OCI-LY1 (cell line): ENCODE measurements around the gene ERCC2.

Source experiments
- H2AFZ ChIP-seq: fragments of 200-600 bp; sonication (generic), shearing (Covaris generic); 2 replicates; pipeline ENCODE4 v1.6.0; 2014; ENCODE audit warnings: antibody characterized with exemption, mild to moderate bottlenecking, low read length
- H3F3A ChIP-seq: fragments of 200-600 bp; sonication (generic), shearing (Covaris generic); 2 replicates; pipeline ENCODE4 v1.6.0; 2014; ENCODE audit warnings: mild to moderate bottlenecking, antibody characterized with exemption, low read length, moderate library complexity; ENCODE audit not compliant: insufficient read depth
- H3K27ac ChIP-seq: fragments of 200-600 bp; sonication (generic); 2 replicates; pipeline ENCODE4 v1.5.1; 2014; ENCODE audit warnings: low read length, mixed run types, mild to moderate bottlenecking, low read depth; ENCODE audit not compliant: poor library complexity, severe bottlenecking
- H3K27me3 ChIP-seq: fragments of 200-600 bp; sonication (generic); 2 replicates; pipeline ENCODE4 v1.6.0; 2014; ENCODE audit warnings: antibody characterized with exemption, mild to moderate bottlenecking, low read length, moderate library complexity; ENCODE audit not compliant: insufficient read depth
- H3K36me3 ChIP-seq: fragments of 200-600 bp; sonication (generic); 2 replicates; pipeline ENCODE4 v1.6.1; 2014; ENCODE audit warnings: mild to moderate bottlenecking, antibody characterized with exemption, low read length, moderate library complexity, mixed read lengths; ENCODE audit not compliant: insufficient read depth
- H3K4me1 ChIP-seq: fragments of 200-600 bp; sonication (generic); 2 replicates; pipeline ENCODE4 v1.5.1; 2014; ENCODE audit warnings: mild to moderate bottlenecking, low read length, moderate library complexity; ENCODE audit not compliant: insufficient read depth, severe bottlenecking
- H3K4me2 ChIP-seq: fragments of 200-600 bp; sonication (generic), shearing (Covaris generic); 2 replicates; pipeline ENCODE4 v1.6.1; 2014; ENCODE audit warnings: low read length
- H3K4me3 ChIP-seq: fragments of 200-600 bp; sonication (generic); 2 replicates; pipeline ENCODE4 v1.5.1; 2014; ENCODE audit warnings: low read length, low read depth, mild to moderate bottlenecking, mixed read lengths; ENCODE audit not compliant: poor library complexity, severe bottlenecking
- H3K79me2 ChIP-seq: fragments of 200-600 bp; shearing (Covaris generic); 2 replicates; pipeline ENCODE4 v1.6.1; 2016; ENCODE audit warnings: mixed run types, low read length, mixed read lengths; ENCODE audit not compliant: insufficient read depth
- H3K9ac ChIP-seq: fragments of 200-600 bp; sonication (generic), shearing (Covaris generic); 2 replicates; pipeline ENCODE4 v1.6.1; 2014; ENCODE audit warnings: mild to moderate bottlenecking, low read length, mixed read lengths
- H3K9me2 ChIP-seq: fragments of 200-600 bp; sonication (generic), shearing (Covaris generic); 2 replicates; pipeline ENCODE4 v1.6.1; 2014; ENCODE audit warnings: low read depth, mild to moderate bottlenecking, low read length, mixed read lengths
- H3K9me3 ChIP-seq: fragments of 200-600 bp; shearing (Covaris generic); 2 replicates; pipeline ENCODE4 v1.6.1; 2014; ENCODE audit warnings: low read length, mixed read lengths
- H4K20me1 ChIP-seq: fragments of 200-600 bp; sonication (generic), shearing (Covaris generic); 2 replicates; pipeline ENCODE4 v1.6.0; 2016; ENCODE audit warnings: mild to moderate bottlenecking, low read length; ENCODE audit not compliant: insufficient read depth
- CTCF ChIP-seq: fragments of 200-600 bp; sonication (generic), shearing (Covaris generic); IDR thresholded peaks from 2 replicates; pipeline ENCODE4 v1.5.1; 2017; ENCODE audit warnings: mild to moderate bottlenecking, antibody characterized with exemption, low read length, moderate library complexity, mixed read lengths
- EZH2 ChIP-seq: fragments of 200-600 bp; sonication (generic), shearing (Covaris generic); IDR thresholded peaks from 2 replicates; pipeline ENCODE4 v1.8.0; 2017; ENCODE audit warnings: borderline replicate concordance, mixed run types, mild to moderate bottlenecking, antibody characterized with exemption, low read length, moderate library complexity, mixed read lengths

The ERCC2 gene

DNA sequence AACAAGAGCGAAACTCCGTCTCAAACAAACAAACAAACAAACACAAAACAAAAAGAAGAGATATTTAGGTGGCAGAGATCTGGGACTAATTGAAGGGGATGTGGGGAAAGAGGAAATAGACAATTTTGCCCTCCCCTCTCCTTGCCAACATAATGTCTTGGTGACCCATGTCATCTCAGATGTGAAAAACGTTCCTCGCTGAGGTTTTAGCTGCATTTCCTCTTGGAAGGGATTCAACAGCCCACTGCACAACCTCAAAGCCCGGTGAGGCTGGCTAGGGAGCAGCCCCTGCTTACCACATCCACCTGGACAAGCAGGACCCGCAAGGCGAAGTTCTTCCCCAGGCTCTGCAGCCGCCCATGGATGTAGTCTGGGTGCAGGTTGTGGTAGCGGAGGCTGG, 48.4 kb upstream of the ERCC2 start:
- H3K4me3 ChIP-seq = peak overlapping the region; percentile 3
- no peaks in the 10 kb centered on the region for H3K9me2 ChIP-seq
- no peaks in the 10 kb centered on the region for H3K27me3 ChIP-seq
- no peak overlapping the region for H2AFZ ChIP-seq
- H3K79me2 ChIP-seq = no peaks in the 10 kb centered on the region
- H3K36me3 ChIP-seq = peaks cover 25% of the 10 kb centered on the region; the same call in 1 of the 2 replicates
- H3K27ac ChIP-seq = peak overlapping the region; percentile 75
- H3K4me2 ChIP-seq = peak overlapping the region; percentile 48
- no peaks in the 10 kb centered on the region for H3K9me3 ChIP-seq
- H4K20me1 ChIP-seq = no peaks in the 10 kb centered on the region
- H3K9ac ChIP-seq = no peak overlapping the region; the same call in 1 of the 2 replicates
- TF ChIP-seq EZH2 (no peak), CTCF (no peak)
- H3F3A ChIP-seq = no peaks in the 10 kb centered on the region
- peaks cover 34% of the 10 kb centered on the region for H3K4me1 ChIP-seq

GRCh38 chr19:45417151-45417550, 46.8 kb upstream of the ERCC2 start:
- peak overlapping the region; percentile 15 for H3K27ac ChIP-seq
- no peak overlapping the region for H3K4me2 ChIP-seq
- H3K36me3 ChIP-seq = peaks cover 41% of the 10 kb centered on the region

GRCh38 chr19:45414468-45414867, 44.1 kb upstream of the ERCC2 start:
- Histone ChIP-seq H3F3A (no peaks in the 10 kb centered on the region), H3K79me2 (no peaks in the 10 kb centered on the region), H3K4me2 (no peak overlapping the region), H3K9ac (no peak overlapping the region), H3K36me3 (peaks cover 41% of the 10 kb centered on the region), H3K4me3 (no peak overlapping the region), H3K9me2 (no peaks in the 10 kb centered on the region), H4K20me1 (no peaks in the 10 kb centered on the region), H3K9me3 (no peaks in the 10 kb centered on the region), H2AFZ (no peak overlapping the region), H3K27ac (no peak overlapping the region), H3K27me3 (no peaks in the 10 kb centered on the region), H3K4me1 (peaks cover 10% of the 10 kb centered on the region)
- TF ChIP-seq CTCF (no peak), EZH2 (no peak)

More at GRCh38 chr19:45417151-45417550, 46.8 kb upstream of the ERCC2 start:
- Histone ChIP-seq H3K9me3 (no peaks in the 10 kb centered on the region), H3F3A (no peaks in the 10 kb centered on the region), H3K9me2 (no peaks in the 10 kb centered on the region), H3K4me1 (peaks cover 22% of the 10 kb centered on the region), H3K9ac (no peak overlapping the region), H3K79me2 (no peaks in the 10 kb centered on the region), H2AFZ (no peak overlapping the region), H3K27me3 (no peaks in the 10 kb centered on the region), H4K20me1 (no peaks in the 10 kb centered on the region), H3K4me3 (no peak overlapping the region)
- TF ChIP-seq CTCF = no peak
- TF ChIP-seq EZH2 = no peak
